GM18867 (cell line): Measurements from ENCODE around the gene COQ9.

Experiments
- ATAC-seq: cut with Tn5 transposase; IDR thresholded peaks from one replicate; pipeline ENCODE4 v1.9.1; 2021; ENCODE audit warnings: mild to moderate bottlenecking, moderate library complexity; ENCODE audit not compliant: unreplicated experiment

COQ9 gene

GRCh38 chr16:57509231-57509923 is 62.1 kb downstream of the COQ9 start:
- ATAC-seq, result no peak

GRCh38 chr16:57510016-57510871 is 63.0 kb downstream of the COQ9 start:
- ATAC-seq, result no peak
